ENCODE measurements around the gene JAG1.
"Not testable (repeated sequence)": the region's sequence is repeated elsewhere in the genome, so short reads cannot be mapped to it uniquely, and the experiment has no call there.

DNA sequence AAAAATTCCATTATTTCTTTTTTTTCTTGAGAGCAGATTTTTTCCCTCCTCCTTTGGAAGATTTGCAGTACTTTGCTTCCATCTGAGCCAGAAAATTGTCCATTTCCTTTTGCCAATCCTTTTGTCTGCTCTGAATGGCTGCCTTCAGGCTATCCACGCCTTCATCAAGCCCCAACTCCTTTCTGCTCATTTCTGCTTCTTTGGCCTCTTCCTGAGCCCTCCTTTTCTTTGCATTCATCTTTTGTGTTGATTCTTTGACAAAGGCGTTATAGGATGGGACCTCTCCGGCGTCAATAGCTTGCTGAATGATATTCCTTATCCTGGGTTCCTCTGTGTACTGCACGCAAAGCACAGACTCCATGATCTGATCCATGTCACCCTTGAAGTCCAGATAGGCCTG is 60.4 kb downstream of the JAG1 start:
- not testable (repeated sequence) for TF ChIP-seq ZNF274 (IDR thresholded peaks at IDR 0.05; ENCODE audit: low read depth, low read length); SUZ12 (IDR thresholded peaks at IDR 0.05; ENCODE audit: extremely low read depth, insufficient read depth, insufficient read length); YY1 (IDR thresholded peaks at IDR 0.05; ENCODE audit: insufficient read depth, insufficient read length)

Measured in NT2/D1 (cell line).